ENCODE data around the gene IL27RA.
"Not testable (repeated sequence)": the region's sequence is repeated elsewhere in the genome, so short reads cannot be mapped to it uniquely, and the experiment has no call there.

IL27RA gene

DNA sequence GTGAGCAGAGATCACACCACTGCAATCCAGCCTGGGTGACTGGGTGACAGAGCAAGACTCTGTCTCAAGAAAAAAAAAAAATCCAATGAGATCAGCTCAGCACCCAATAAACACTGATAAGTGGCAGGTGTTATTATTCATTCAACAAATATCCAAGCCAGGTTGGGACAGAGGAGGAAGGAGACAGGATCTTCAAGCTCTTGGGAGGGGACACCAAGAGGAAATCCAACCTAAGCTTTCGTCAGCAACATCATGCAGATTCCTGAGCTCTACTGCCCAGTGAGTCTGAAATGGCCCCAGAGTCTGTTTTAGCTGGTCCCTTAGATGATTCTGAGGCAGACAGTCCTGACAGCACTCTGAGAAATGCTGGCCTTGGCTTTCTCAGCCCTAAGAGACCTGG, 33.1 kb upstream of the IL27RA start:
- DNase-seq (ENCODE audit: low read depth in 2 of 3, low spot score in 1 of 3): no peak

GRCh38 chr19:13999085-13999484, 32.5 kb upstream of the IL27RA start:
- no peak for DNase-seq (ENCODE audit: low read depth in 2 of 3, low spot score in 1 of 3)

DNA sequence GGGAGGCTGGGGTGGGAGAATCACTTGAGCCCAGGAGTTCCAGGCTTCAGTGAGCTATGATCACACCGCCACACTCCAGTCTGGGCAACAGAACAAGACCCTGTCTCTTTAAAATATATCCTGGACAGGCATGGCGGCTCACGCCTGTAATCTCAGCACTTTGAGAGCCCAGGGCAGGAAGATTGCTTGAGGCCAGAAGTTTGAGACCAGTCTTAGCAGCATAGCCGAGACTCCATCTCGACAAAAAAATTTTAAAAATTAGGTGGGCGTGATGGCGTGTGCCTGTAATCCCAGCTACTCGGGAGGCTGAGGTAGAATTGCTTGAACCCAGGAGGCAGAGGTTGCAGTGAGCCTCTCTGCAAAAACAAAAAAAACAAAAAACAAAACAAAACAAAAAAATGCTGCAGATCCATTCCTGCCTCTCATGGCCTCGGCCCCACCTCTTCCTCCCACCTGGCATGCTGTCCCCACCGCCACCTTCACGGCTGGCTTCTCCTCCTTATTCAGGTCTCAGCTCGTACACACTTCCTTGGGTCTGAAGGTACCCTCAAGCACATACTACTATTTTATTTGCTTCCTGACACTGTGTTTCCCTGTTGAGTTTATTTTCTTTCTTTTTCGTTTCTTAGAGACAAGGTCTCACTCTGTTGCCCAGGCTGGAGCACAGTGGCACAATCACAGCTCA, 30.7 kb upstream of the IL27RA start:
- DNase-seq (ENCODE audit: low read depth in 2 of 3, low spot score in 1 of 3): no peak

DNA sequence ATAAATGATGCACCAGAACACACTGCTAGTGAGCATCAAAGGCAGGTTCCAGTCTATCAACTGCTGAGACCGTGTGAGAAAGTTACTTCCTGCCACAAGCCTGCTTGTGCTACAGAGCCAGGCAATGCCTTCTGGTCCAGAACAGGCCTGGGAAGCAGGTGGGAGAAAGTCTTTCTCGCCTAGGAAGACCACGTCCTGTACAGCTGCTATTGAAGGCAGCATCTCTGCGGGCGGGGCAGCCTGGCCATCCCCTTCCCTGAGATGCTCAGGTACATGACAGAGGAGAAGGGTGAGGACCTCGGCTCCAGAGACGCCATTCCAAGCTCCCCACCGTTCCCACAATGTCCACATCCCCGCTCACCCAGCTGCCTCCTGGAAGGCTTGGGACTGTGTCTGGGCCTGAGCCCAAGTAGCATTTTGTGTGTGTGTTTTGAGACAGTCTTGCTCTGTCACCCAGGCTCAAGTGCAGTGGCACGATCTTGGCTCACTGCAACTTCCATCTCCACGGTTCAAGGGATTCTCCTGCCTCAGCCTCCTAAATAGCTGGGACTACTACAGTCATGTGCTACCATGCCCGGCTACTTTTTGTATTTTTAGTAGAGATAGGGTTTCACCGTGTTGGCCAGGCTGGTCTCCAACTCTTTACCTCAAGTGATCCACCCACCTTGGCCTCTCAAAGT, 28.9 kb upstream of the IL27RA start:
- DNase-seq (ENCODE audit: low read depth in 2 of 3, low spot score in 1 of 3): no peak

DNA sequence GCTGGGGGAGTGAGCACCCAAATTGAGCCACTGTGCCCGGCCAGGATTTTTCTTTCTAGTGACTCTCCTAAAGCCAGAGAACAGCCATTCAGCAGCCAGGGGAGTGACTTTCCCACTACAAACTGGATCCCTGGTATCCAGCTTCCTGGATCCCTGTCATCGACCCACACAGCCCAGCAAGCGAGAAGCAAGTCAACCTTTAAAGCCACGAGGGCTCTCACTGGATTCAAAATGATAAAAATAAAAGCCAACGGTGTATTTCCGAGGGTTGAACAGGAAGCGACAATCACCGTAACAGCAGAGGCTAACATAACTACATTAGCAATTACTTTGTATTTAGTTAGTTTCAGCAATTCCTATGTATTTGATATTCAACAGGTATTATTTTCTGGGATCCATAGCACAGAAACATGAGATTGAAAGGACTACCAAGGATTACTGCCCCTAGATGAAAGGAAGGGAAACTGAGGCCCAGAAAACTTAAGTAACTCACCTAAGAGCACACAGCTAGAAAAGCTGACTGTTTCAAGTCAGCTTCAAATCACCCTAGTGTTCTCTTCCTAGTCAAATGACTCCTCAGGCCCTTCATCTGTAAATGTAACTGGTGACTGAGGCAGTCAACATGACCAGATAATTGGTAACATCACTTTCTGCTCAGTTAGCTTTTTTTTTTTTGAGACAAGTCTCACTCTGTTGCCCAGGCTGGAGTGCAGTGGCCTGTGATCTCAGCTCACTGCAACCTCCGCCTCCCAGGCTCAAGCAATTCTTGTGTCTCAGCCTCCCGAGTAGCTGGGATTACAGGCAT, 28.1 kb upstream of the IL27RA start:
- no peak for DNase-seq (ENCODE audit: low read depth in 2 of 3, low spot score in 1 of 3)

GRCh38 chr19:14004619-14005348, 26.8 kb upstream of the IL27RA start:
- no peak for DNase-seq (ENCODE audit: low read depth in 2 of 3, low spot score in 1 of 3)

GRCh38 chr19:14005349-14006084, 26.0 kb upstream of the IL27RA start:
- peak; percentile 85 to 94 (median 89) for DNase-seq (ENCODE audit: low read depth in 2 of 3, low spot score in 1 of 3)

DNA sequence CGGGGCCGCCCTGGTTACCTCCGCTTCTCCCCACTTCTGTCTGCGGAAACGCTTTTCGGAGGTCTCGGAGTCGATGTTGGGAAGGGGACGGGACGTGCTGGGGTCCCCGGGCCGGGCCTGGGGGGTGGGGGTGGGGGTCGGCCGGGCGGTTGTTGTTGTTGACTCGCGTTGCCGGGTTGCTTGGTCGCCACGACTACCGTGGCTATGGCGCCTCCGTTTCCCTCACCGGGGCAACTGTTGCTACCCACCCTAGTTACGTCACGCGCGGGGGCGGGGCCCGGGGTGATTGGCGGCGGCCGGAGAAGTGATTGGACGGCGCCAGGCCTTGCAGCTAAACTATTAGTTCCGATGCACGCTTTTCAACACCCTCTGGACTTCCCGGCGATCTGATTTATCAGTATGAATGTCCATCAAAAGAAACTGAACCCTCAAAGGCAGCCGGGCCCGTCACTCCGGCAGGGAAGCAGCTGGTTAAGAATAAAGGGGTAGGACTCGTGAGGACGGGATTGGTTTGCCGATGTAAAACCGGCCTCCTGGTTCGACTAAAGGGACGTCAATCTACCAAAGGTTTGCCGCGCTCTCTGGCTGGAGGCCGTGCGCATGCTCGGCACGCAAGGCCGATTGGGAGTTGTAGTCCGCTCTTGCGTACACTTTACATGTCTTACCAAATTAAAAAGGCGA, 25.3 kb upstream of the IL27RA start, which contains the start of gene RFX1:
RFX1 (minus strand) TSS at position 236 of the 681 bp plus-strand sequence. CDS start 12,477 bp downstream, outside the sequence.
- peak; percentile 100 for DNase-seq (ENCODE audit: low read depth in 2 of 3, low spot score in 1 of 3)

- peak in 1 of 3 donors; percentile 80 for DNase-seq (ENCODE audit: low read depth in 2 of 3, low spot score in 1 of 3)
Measured at GRCh38 chr19:14006766-14007562, 24.6 kb upstream of the IL27RA start.

DNA sequence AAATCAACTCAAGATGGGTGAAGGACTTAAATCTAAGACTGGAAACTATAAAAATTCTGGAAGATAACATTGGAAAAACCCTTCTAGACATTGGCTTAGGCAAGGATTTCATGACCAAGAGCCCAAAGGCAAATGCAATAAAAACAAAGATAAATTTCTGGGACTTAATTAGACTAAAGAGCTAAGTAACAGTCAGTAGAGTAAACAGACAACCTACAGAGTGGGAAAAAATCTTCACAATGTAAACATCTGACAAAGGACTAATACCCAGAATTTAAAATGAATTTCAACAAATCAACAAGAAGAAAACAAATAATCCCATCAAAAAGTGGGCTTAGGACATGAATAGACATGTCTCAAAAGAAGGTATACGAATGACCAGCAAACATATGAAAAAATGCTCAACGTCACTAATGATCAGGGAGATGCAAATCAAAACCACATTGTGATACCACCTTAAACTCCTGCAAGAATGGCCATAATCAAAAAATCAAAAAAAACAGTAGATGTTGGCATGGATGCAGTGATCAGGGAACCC, 19.1 kb upstream of the IL27RA start:
- DNase-seq (ENCODE audit: low read depth in 2 of 3, low spot score in 1 of 3): no peak

- no peak for DNase-seq (ENCODE audit: low read depth in 2 of 3, low spot score in 1 of 3)
Measured at GRCh38 chr19:14015524-14016035, 16.0 kb upstream of the IL27RA start.

DNA sequence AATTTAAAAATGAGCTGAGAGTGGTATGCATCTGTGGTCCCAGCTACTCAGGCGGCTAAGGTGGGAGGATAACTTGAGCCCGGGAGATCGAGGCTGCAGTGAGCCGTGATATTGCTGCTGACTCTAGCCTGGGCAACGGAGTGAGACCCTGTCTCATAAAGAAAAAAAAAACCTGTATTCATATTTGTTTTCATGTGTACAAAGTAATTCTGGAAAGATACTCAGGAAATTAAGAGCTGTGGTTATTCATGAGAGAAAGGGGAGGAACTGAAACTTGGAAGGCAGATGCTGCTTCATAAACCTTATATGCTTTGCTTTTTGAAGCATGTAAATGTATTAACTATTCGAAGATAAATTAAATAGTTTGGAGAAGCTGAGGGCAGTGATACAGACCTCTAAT, 12.5 kb upstream of the IL27RA start:
- no peak for DNase-seq (ENCODE audit: low read depth in 2 of 3, low spot score in 1 of 3)

GRCh38 chr19:14019739-14020138, 11.8 kb upstream of the IL27RA start:
- DNase-seq (ENCODE audit: low read depth in 2 of 3, low spot score in 1 of 3): not testable (repeated sequence)

DNA sequence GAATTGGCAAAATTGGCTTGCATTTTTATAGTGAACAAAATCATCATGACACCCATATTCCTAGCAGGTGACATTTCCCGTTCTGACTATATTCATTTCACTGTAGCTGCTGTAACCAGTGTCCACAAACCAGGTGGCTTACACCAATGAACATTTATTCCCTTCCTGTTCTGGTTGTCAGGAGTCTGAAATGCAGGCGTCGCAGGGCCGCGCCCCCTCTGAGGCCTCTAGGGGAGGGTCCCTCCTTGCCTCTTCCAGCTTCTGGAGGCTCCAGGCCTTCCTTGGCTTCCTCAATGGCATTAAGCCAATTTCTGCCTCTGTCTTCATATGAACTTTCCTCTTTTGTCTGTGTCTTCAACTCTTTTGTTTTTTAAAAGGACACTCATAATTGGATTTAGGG, 10.1 kb upstream of the IL27RA start:
- DNase-seq (ENCODE audit: low read depth in 2 of 3, low spot score in 1 of 3): no peak

- DNase-seq (ENCODE audit: low read depth in 2 of 3, low spot score in 1 of 3): no peak
Measured at GRCh38 chr19:14022469-14022868, 9.1 kb upstream of the IL27RA start.

GRCh38 chr19:14023404-14024235, 7.9 kb upstream of the IL27RA start:
- no peak for DNase-seq (ENCODE audit: low read depth in 2 of 3, low spot score in 1 of 3)

- DNase-seq (ENCODE audit: low read depth in 2 of 3, low spot score in 1 of 3): not testable (repeated sequence)
Measured at GRCh38 chr19:14026652-14027192, 4.8 kb upstream of the IL27RA start.

All from stimulated activated CD4-positive, alpha-beta T cell treated with anti-CD3 and anti-CD28 coated beads, Interleukin-12 subunit alpha, Interleukin-12 subunit beta, amount 100 ng/mL, for 48 hours (primary cell).